NCI-H2171 treated with DMSO at 0.1 percent for 48 hours (cell line): ENCODE measurements around the gene PRIMA1.
A peak's percentile ranks its signal among the peaks of the same experiment; 100 is the strongest.

ENCODE experiments used
- DNase-seq: peaks from one replicate; lab custom pipeline; 2025; lab: John Stamatoyannopoulos, UW

Gene PRIMA1

DNA sequence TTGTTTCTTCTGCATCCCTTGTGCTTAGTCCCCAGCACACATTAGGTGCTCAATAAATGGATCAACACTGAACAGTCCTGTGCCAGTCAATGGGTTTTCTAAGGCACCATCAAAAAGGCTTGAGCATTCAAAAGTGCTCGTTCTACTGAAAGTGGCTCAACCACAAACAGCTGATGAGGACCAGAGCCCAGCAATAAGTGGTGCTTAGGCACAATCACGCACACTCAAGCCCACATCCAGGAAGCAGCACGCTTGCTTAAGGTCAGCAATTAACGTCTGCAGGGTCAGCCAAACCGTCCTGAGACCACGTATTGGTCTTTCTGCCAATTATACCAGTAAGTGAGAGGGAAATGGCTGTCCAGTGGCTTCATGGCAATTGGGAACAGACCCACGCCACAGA is 56.5 kb downstream of the PRIMA1 start:
- no peak for DNase-seq

DNA sequence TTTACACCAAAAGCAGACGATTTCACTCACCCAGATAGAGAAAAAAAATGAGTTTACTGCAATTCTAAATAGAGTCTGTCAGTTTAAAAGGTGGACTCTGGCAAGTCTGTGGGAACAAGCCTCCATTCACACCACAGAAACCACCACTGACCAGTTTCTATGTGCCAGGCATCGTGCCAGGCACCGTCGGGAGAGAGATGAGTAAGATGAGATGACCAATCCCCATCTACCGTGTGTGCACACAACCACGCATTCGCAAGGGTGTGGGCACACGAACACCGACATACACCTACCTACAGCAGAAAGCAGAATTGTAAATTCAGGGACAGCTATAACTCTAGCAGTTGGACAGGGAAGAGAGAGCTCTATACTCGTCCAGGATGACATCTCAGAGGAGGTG is 58.3 kb downstream of the PRIMA1 start:
- no peak for DNase-seq

DNA sequence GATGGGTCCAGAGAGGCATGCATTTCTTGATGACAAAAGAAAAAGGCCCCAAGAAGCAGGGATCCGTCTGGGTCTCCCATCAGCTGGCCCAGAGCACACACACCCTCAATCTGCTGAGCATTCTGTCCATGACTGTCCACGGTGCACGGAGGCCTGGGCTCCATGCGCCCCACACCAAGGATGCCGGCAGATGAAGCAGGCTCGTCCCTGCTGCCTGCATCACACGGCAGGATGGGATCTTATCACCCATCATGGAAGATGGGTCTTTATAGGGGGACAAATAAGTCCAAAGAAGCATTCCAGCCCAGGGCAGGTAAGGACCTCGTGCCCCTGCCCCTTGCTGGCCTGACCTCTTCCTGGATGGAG is 59.7 kb downstream of the PRIMA1 start:
- no peak for DNase-seq

DNA sequence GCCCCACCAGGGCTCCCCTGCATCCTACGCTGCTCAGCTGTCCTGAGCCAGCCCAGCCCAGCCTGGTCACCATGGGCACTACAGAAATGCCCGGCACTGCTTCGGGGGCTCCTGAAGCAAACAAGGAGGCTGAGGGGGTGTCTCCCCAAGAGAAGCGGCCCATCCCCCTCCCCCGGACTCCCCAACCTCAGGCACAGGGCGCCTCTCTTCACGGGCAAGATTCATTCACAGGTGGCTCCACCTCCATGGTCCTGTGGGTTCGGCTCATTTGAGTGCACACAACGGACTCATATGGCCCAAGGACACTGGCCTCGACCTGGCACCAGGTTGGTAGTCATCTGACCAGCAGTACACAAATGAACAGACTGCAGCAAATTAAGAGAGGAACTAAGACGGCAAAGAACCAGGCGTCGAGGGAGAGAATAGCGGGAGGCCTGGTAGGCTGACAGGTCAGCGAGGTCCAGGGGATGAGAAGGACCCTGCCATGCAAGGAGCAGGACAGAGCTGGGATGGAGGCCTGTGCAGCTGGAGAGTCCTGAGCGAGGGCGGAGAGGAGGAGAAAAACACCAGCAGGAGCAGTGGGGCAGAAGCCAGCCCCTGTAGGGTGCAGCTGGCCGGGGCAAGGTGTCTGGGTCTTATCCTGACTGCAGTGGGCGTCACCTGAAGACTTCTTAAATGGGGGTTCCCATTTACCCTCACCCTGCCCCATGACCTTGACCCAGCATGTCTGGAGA is 60.2 kb downstream of the PRIMA1 start:
- no peak for DNase-seq

DNA sequence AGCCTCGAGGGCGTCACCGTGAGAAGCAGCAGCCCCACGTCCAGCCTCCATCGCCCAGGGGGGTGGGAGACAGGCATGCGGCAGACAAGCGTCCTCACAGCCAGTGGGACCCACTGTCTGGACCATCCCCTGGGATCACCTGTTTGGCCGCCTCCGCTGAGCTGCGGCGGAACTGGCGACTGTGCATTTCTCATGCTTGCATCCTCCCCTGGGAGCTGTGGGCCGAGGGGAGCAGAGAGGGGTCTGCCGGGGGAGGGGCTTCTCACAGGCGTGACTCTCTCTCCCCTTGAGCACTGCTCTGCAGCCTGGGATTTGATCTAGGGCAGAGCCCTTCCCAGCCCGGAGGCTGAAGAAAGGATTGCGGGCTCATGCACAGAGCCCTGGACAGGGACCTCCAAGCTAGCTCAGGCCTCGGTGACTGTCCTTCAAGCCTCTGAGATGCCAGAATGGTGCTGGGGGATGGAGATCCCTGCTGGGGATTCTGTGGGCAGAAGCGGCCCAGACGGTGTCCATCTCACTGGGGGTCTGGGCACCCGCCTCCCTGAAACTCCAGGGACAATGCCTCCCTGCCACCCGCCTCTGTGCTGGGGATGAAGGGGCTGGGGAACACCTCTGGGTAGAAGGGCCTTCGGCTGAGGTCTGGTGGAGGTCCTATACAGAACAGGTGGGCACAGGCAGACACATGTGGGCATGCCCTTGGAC is 61.1 kb downstream of the PRIMA1 start:
- no peak for DNase-seq

DNA sequence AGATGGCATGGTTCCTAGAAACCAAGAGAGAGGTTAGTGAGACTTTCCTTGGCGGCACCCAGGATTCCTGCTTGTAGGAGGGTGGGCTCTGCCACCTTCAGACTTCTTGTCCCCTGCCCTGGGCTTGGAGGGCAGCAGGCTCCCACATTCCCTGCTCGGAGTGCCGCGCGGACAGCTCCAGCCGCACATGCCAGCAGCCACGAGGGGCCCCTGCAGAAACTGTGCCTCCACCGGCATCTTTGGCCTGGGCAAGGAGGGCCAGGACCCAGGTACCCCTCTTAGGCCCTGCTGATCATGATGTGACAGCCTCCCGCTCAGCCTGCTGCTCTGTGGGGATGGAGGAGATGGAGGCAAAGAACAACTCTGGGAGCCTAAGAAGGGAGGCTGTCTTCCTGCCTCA is 62.3 kb downstream of the PRIMA1 start:
- no peak for DNase-seq

DNA sequence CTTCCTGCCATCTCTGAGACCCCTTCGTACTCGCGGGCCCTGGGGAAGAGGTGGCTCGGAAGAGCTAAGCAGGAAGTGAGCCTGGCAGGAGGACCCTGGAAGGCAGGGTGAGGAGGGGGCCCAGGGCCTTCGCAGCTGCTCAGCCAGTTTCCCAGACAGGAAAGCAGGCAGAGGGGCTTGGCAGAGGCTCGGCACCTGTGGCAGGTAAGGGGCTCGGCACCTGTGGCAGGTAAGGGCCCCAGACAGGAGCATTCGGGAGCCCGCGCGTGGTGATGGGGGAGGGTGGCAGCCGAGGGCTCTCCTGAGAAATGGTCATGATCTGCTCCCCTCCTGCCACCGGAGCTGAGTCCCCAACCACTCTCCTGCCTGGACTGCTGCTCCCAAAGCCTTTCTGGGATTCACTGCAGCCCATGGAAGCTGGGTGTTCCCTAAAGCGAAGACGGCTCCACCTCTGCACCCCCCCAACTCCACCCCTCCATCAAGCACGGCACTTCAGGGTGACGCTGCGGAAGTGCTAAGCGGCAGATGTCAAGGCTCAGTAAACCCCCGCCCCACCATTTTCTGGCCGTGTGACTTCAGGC is 63.2 kb downstream of the PRIMA1 start:
- DNase-seq: no peak

DNA sequence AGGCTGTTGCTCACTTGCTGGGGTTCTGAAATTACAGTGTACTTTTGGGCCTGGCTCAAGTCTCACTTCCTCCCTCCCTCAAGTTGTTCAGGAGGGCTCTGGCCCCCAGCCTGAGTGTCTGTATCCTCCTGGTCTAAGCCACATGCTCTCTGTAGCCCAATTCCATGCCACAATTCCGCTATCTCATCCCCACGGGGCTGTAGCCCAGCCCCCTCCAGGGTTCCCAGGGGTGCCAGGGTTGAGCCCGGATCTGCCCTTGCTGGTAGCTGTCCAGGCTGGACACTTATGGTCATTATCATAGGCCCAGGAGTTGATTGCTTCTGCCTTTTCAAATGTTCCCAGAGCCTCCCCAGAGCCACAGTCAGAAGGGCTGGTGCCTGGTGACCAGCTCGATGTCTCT is 65.3 kb downstream of the PRIMA1 start:
- DNase-seq: no peak

DNA sequence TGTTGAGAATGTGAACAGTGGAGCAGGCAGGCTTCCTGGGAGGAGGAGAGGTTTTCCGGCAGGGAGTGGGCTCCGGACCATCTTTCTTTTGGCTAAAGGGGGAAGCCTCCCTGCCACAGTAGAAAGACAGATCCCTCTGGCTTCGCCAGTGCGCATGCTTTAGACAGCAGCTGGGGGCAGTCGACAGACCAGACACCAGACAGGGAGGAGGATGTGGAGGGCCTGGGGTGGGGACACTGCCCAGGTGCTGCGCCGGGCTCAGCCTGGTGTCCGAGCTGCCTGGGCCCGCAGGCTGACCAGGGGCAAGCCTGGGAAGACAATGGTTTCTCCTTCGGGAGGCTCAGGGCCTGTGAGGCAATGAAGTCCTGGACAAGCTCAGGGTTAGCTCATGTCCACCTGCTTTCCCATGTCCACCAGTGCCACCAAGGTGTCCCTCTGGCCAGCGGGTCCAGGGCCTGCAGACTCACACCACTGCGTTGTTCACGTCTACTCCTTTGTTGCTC is 67.3 kb downstream of the PRIMA1 start:
- DNase-seq: no peak

DNA sequence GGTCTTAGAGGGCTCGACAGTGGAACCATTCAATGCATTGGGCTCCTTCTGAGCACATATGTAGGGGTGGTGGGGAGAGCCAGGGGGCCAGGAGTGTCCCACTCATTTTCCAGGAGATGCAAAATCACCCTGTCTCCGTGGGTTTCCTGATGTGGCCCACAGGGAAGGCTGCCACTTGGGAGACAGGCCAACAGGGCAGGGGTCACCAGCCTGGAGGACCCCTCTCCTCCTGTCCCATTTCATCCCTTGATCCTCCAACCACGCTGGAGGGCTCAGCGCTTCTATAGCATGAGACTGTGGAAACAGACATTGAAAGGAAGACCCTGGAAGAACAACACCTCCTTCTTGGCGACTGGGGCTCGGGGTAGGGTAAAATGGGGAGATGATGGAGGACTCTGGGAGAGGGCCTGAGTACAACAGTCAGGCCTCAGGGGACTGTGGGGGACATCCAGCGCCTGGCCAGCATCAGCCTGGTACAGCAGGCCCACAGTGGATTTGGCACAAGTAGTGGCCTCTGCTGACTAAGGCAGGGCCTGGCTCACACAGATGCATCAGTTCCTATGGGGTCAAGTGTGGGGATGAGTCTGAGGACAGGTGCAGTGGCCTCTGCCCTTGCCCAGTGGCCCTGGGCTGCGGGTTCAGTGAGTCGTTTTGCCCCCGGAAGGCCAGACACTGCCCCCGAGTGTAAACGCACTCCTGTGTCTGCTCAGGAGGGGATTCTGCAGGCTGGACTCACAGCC is 68.0 kb downstream of the PRIMA1 start:
- no peak for DNase-seq

DNA sequence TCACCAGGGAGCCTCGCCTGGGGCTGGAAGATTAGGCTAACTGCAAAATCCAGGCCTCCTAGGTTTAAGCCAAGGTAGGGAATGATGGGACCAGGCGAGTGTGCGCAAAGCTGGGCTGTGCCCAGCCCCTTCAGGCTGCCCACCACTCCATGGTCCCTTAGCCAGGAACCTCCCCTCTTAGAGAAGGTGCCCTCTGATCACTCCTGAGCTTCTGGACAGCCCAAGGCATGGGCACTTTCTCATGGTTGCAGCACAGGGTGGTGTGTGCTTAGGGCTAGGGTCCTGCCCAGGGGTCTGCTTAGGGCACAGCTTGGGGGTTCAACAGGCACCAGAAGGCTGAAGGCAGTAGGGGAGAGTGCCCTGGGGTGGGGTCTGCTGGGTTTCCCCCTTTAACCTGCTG is 69.0 kb downstream of the PRIMA1 start:
- DNase-seq: no peak

DNA sequence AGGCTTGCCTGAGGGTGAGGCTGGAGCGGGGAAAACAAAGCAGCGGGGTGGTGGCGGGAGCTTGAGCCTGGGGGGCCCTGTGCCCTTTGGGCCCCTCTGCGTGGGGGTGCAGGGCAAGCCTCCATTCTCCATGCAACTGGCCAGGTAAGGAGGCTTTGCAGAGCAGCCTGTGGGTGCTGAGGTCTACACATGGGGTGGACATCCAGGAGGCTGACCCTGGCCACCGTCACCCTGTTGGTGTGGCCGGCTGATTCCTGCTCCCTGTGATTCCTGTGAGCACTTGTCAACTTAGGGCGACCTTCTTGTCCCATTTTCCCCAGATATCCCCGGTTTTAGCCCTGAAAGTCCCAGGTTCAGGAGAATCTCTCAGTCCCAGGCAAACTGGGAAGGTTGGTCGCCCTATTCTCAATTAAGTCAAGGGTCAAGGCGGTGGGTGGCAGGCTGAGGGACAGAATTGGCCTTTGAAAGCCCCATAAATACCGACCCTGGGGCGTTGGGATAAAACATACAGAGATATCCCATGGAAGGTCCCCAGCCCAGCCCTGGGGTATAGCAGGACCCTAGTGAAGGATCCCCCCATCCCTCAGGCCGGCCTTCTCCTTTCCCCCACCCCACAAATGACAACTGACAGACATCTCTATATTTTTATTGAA is 70.5 kb downstream of the PRIMA1 start:
- DNase-seq: no peak

DNA sequence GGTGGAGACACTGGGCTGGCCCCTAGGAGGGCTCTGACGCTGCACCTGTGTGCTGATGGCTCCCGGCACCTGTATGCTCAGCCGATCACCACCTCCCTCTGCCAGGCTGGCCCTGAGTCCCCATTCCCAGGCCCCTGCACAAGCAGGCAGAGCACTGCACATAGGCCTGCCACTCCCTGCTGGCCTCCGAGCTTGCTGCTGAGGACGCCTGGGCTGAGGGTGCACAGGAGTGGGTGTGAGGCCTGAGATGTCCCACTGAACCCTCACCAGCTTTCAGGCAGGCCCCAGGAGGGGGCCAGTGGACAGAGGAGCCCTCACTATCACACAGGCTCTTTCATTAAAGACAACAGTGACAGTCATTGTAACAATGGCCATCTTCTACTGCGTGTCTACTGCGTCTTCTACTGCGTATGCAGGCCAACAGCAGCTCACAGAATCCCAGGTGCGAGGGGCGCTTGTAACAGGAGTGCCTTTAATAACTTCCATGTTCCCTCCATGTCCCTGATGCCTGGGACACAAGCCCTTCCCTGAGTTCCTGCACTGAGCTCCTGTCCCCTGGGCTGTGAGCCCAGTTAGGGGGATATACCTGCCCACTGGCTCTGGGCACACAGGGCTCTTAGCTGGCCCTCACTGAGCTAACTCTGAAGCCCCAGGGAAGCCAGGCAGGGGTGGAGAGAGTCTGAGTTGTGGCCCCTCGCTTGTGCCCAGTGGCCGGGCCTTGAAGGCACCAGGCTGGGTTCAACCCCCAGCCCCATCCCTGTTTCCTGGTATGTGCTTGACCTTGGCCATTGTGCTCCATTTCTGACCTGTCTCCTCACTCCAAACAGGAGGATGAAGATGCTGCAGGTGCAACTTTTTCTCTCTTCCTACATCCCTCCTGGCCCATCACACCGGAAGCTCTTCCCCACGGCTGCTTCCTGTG is 71.3 kb downstream of the PRIMA1 start:
- DNase-seq: no peak

DNA sequence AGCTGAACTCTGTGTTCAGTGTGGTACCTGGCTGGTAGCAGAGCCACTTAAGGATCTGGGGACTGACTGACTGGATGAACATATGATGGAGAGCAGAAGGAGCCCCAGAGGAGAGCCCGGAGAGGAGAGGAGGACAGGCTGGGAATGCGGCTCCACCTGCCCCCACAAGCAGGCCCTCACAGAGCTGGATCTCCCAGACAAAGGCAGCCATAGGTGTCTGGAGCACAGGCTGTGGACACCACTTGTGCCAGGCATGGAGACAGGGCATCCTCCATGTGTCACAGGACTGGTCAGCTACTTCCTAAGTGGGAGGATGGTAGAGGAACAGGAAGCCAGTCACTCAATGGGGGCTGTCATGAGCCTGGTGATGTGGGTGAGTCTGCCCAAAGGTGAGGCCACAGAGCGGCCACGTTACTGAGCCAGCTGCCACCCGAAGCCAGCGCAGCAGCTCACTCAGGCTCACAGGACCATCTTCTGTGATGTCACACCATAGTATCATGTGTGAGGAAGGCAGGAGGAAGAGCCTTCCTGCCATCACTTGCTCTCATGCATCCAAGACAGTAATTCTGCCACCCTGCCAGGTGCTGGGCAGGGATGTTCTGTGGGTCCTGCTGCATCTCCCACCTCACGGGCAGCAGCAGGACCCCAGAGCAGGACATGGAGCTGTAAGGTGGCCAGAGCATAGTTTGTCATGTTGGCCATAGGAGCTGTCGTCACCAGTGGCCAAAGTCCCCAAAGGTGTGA is 72.1 kb downstream of the PRIMA1 start:
- no peak for DNase-seq

DNA sequence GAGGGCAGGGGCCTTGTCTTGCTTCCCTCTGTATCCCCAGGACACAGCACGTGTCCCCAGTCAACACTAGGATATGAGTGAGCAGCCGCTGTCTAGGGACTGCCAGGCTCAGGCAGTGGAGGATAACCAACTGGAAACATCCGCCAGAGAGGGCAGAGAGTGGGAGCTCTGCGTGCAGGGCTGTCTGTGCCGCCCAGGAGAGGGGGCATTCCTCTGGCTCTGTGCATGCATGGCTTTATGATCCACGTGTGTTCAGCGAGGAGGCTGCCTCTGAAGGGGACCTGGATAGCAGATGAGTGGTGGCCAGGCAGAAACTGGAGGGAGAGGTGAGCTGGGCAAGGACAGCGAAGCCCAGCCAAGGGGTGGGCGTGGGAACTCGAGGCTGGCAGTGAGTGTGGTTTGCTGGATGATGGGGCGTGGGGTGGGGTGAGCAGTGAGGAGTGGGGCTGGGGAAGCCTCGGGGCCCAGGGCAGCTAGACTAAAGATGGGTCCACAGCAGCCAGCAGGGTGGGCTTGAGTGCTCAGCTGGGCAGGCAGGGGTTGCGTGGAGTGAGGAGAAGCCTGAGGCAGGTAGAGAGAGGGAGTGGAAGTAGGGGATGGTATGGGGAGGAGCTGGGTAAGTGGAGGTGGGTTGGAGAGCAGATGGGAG is 72.9 kb downstream of the PRIMA1 start:
- no peak for DNase-seq

DNA sequence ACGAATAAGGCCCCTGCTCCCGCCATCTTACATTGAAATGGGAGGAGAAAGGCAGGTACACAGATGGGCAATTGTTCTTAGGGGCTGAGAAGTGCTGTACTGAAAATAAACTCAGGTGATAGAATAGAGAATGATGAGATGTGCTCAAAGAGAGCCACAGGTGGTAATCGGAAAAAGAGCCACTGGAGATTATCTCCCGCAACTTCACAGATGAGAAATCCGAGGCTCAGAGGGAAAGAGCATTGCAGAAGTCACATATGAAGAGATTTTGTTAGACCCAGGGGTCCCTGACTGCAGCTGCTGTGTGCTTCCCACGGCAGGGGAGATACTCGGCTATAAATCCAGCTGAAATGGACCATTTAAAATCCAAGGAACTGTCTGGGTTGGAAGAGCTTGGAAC is 73.7 kb downstream of the PRIMA1 start:
- no peak for DNase-seq

DNA sequence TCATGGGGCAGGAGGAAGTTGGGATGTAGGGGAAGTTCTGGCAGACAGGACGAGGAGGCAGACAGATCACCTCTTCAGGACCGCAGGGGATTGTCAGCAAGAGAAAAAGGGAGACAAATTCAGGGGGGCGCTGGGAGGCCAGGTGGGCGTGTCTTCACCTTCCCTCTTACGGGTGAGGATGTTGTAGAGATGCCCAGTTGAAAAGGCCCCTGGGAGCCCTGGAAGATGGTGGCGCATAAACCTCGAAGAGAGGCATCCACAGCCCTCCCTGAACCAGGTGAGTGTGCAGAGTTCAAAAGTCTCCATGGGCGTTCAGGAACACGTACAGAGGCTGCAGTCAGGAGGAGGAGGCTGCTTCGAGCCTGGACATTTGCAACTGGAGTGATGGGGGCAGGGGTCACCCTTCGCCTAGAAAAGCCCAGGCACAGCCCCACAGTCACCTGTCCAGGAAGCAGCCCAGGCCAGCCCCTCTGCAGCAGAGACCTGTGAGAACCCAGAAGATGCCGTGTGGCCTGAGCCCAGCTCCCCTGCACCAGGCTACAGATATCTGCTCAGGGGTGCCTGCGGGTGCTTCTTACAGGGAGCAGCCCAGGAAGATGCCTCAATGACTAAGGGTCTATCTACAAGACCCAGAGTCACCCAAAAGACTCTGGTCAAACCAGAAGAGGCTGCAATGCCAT is 74.4 kb downstream of the PRIMA1 start:
- DNase-seq: no peak

DNA sequence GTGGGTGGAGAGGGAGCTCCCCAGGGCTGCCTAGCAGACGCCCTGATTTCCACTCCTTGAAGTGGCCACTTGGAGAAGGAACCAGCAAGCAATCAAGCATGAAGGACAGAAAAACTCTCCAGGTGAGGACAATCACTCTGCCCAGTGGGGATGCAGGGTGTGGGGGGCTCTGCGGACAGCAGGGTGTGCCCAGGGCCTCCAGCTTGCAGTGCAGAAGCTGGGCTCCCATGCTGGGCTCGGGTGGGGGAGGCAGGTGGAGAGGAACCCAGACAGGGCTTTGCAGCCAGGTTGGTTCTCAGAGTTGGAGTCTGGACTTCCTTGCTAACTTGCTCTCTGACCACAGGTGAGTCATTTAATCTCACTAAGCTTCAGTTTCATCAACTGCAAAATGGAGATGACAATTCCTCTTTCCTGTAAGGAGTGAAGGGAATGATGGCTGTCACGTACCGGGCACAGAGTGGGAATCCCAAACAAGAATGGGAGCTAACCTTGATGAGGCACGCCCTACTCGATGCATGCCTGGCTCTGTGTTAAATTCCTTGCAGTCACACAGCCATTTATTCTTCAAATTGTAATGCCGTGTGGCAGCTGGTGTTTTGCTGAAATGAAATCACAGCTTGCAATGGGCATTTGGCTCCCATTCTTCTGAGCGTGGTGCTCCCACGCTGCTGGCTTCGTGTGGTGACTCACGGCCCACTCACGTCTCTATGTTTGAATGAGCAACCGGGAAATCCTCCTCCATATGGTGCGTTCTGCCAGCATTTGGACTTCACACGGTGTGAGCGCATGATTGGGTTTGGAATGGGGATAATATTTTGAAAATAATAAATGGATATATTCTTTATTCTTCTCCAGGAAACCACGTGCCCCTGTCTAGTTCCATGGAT is 75.2 kb downstream of the PRIMA1 start:
- peak; percentile 56 for DNase-seq
